Right kidney (tissue), 1 donor: ENCODE data around the gene HACD2.
"Not testable (repeated sequence)": the region's sequence is repeated elsewhere in the genome, so short reads cannot be mapped to it uniquely, and the experiment has no call there.

Experiments
- DNase-seq: peaks from one replicate; pipeline ENCODE4 v3.0.0-alpha.2; 2016

HACD2 gene

DNA sequence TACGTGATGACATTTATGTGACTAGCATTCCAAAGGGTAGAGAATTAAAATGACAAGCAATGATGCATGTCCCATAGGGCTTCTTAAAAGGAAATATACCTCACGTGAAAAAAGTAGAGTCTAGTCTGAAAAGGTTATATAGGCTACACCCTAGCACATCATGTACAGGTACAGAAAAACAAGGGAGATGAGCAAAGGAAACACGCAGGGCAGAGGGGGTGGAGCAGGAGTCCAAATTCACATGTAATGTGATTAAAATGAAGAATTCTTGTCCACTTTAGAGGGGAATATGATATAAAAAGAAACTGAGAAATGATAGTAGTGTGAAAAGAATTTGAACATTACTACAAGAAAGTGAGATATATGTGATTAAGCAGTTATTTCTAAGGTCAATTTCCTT, 59.4 kb downstream of the HACD2 start:
- DNase-seq, result no peak

DNA sequence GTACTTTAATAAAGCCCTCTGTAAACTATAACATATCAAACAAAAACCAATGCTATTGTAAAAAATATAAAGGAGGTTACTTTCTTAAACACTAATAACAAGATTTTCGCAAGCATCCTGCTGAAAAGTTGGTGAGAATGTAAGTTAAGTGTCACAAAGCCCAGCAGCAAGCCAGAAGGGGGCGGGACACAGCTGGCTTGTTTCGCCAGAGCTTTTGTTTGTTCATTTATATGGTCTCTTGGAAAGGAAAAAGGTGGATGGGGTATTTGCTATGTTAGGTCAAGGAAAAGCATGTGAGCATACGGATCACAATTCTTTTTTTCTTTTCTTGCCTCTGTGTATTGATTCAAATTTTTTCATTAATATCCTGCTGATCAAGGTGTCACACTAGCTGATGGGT, 59.9 kb downstream of the HACD2 start:
- no peak for DNase-seq

DNA sequence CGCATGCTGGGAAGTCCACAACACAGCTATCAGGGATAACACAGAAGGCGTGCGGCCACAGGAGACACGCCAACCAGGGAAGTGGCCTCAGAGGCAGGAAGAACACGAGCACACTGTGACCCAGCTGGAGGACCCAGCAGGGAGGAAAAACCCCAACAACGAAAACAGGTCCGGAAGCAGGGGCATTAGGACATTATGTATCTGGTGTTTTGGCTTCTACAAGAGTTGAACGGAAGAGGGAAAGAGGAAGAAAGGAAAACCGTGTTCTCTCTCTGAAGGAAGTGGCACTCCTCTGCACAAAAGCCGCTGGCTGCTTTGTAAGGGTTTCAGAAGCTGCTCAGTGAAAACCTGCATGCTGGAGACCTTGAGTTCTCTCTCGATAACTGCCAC, 61.8 kb downstream of the HACD2 start:
- DNase-seq, result no peak

DNA sequence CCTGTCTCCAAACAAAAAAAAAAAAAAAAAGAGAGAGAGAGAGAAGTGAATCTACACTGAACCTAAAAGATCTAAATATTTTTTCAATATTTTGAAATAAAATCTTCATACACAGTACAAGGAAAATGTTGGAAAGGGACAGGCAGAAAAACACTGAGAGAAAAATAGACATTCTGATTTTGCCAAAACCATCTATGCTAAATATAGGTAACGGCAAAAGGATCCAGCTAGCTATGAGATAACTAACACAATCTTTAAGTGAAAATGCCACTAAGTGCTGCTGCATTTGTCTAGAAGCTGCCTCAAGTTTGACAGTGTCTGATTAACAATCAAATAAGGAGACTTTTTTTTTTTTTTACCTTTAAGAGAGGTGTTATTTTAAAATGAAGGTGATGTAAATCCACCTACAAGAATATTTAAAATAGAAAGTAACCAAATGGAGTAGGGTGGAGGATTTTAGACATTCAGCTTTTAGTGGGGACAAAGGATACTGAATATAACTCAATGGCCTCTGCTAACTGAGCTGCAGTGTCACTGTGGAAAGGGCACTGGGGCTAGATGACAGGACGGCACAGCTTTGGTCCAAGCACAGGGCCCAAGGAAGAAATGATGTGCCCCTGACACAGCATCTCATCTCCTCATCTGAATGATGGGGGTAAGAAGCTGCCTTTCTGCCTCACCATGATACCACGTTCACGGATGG, 62.4 kb downstream of the HACD2 start:
- DNase-seq, result no peak

DNA sequence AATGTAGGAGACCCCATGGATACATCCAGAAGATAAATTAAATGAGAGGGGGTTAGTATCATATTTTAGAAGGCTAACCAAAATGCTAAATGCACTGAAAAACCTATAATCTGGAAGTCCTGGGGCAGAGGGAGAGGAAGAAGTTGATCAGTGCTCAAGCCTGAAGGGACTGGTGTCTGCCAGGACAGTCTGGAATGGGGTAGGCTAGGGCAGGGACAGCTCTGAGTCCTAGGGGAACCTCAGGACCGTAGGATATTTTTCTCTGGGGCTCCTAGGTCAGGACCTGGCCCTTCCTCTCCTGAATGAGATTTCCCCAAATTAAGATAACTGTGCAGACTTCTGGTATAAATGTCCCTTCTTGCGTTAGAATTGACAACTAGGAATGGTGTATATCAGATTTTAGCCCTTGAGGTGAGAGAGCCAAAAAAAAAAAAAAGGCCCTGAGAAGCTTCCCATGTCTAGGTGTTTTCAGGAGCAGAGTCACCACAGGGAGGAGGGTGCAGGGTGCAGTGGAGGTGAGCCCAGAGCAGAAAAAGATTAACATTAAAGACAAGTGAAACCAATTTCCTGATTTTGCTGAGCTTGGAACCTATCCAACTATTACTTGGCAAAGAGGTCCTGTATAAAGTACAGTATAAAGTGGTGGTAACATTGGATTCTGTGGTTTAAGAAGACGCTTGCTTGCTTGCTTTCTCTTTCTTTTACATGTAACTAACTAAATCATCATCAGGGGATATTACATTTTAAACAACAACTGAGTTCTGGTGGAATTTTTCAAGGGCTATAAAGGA, 63.5 kb downstream of the HACD2 start:
- DNase-seq, result no peak

DNA sequence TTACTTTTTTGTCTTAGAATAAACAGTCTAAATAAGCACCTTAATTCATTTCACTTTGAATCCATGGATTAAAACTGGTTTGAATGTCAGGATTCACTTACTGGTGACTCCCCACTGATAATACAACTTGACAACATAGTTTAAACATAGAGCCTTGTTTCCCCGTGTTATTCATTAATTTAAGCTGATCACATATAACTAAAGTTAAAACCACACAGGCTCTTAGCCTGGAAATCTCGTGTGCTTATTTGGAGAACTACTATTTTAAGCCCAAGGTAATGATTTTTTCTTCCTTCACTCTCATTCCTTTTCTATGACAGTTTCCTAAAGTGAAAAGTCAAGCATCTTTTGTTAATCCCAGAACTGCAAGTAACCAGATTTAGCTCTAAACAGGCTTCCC, 64.2 kb downstream of the HACD2 start:
- no peak for DNase-seq

DNA sequence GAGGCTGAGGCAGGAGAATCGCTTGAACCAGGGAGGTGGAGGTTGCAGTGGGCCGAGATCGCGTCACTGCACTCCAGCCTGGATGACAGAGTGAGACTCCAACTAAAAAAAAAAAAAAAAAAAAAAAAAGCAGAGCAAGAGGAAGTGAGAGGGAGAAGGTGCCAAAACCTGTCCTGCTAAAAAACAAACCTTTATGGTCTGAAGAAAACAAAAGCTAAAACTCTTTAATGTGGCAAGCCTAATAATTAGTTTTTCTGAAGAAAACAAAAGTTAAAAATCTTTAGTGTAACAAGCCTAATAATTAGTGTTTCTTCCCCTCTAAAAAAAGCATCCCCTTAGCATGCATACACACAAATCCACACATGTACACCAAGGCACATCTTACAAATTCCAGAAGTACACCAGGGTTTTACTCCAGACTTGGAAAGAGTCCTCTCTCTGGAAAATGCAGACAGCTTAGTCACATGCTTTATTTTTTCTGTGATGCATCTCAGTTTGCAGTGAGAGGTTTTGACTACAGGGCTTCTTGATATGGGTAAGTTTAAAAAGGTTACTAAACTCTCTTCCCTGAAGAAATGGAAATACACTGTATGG, 65.9 kb downstream of the HACD2 start:
- no peak for DNase-seq

DNA sequence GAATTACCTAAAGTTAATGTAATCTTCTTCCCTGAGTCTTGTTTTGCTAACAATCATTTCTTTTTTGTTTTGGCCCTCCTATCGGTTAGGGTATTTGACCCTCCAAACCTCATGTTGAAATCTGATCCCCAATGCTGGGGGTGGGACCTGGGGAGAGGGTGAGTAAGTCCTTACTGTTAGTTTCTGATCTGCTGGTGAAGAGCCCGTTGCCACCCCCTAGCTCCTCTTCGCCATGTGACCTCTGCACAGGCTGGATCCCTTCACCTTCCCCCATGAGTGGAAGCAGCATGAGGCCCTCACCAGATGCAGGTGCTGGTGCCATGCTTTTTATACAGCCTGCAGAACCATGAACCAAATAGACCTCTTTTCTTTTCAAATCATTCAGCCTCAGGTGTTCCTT, 73.1 kb downstream of the HACD2 start:
- DNase-seq, result no peak

DNA sequence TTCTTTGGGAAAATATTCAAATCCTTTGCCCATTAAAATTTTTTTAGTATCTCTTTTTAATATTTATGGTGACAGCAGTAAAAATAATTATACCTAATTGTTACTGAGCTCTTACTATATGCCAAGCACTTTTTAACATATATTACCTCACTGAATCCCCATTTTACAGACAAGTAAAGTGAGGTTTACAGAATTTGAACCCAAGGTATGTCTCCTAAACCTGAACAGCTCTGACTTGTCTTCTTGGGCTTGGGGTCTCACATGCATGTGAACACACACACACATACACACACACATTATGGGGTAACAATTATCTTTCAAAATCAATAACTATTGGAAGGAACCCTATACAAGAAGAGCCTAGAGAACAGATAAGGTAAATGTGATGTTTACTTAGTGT, 73.8 kb downstream of the HACD2 start:
- no peak for DNase-seq

DNA sequence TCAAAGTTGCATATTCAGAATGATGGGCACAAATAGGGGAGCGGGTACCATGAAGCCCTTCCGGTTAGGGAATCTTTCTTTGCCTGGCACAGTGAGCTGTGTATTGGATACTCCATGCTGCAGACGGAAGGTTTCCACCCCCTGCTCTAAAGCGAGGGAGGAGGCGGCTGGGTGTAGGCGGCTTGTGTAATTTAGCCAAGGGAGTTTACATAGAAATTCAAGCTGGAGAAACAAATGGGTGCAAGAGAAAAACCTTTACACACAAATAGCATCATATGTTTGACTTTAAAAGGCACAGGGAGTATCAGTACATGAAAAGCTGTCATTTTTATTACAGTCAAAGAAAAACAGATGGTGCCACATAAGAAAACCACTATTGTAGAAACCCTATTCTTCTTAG, 76.7 kb downstream of the HACD2 start:
- DNase-seq, result no peak

DNA sequence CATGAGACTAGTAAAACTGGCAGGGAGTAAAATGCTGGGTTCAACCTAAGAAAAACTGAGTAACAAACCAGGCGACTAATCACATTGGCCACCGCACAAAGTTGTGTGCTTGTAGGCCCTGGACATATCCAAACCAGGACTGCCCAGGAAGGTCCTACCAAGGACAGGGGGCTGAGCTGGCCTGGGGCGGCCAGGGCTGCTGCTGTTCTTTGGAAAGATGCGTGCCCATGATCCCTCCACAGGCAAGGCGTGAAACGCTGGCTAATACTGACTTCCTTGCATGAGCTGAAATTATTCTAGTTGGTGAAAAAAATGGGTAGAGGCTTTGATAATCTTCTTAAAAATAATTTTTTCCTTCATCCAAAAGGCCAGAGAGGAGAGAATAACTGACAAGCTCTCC, 79.0 kb downstream of the HACD2 start:
- DNase-seq, result no peak

DNA sequence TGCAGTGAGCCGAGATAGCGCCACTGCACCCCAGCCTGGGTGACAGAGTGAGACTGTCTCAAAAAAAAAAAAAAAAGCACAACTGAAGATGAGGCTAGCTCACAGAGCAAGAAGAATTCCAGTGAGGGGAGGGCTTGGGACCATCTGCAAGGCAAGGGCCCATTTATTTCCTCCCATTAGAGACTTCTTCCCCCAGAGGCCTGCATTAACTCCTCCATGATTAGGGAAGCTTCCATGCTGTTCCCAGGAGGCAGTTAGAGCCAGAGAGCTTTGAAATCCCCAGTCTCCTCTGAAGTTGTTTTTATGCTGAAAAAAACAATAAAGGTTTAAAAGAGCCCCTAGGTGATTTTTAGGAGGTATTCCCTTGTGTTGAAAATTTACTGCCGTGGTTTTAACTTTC, 81.7 kb downstream of the HACD2 start:
- no peak for DNase-seq

DNA sequence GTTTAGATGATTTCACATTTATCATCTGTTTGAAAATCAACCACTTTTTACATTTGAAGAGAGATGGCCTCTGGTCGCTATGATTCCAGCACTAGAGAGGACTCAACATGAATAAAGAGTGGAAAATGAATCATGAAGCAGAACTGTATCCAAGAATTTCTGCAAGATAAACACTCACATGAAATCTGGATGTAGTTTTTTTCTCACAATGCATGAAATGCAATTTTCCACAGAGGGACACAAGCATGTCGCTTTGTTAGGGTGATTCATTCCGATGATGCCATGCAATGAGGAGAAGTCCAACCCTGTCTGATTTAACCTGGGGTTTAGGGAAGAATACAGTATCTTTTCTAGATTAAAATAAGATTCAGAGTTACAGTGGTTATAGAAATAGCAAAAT, 85.5 kb downstream of the HACD2 start:
- no peak for DNase-seq

DNA sequence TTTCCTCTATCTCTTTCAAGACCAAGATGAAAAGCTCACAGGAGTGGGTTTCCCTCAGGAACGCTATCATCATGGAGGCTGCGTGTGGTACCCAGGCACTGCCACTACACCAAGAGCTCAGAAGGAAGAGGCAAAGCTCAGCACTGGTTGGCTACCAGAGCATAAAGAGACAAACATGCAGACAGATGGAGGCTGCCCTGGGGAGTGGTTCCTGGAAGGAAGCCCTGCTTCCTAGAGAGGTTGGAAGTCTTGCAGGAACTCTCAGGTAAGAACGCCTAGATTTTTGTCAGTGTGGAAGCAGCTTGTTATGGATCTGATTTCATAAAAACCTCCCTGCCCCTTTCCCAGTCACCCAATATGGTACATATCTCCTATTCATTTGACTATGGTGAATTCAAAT, 86.1 kb downstream of the HACD2 start:
- no peak for DNase-seq

DNA sequence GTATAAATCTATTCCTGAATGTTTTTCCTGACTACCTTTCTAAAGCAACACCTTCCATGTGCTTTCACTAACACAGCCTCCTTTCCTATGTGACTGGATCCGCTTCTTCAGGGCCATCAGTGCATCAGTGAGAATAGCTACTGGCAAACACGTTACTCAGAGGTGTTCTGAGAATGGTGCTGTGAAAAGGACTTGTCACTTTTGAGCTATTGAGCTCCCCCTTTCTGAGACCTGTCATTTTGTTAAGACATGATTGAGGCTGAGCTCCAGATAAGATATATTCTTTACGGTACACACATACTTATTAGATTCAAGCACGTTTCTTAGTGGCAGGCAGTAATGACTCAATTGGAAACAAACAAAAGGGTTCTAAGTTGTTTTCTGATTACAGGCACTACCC, 90.9 kb downstream of the HACD2 start:
- DNase-seq, result no peak

DNA sequence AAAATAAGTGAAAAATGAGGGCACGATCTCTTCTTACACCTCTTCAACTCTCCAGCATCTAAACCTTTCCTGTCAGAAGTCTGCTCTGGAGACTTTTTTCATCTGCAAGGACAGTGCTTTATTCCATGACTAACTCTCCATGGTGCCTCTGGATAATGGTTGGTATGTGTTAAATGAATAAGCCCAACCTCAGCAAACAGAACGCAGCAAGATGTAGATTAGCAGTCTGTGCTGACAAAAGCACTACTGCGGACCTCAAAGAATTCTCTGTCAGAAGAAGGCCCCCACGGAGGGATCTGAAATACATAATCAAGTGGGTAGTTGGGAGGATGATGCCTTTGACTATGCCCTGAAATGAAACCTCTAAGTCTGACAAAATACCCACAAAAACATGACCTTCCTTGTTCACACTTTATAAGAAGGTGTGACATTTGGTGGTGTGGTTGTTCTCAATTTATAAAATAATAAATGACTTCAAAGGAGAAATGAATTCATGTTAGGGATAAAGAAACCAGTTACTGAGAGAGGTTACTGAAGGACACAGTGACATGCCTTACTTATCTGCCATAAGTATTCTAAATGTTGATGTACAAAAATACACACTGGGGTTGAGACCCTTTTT, 92.8 kb downstream of the HACD2 start:
- DNase-seq, result no peak

DNA sequence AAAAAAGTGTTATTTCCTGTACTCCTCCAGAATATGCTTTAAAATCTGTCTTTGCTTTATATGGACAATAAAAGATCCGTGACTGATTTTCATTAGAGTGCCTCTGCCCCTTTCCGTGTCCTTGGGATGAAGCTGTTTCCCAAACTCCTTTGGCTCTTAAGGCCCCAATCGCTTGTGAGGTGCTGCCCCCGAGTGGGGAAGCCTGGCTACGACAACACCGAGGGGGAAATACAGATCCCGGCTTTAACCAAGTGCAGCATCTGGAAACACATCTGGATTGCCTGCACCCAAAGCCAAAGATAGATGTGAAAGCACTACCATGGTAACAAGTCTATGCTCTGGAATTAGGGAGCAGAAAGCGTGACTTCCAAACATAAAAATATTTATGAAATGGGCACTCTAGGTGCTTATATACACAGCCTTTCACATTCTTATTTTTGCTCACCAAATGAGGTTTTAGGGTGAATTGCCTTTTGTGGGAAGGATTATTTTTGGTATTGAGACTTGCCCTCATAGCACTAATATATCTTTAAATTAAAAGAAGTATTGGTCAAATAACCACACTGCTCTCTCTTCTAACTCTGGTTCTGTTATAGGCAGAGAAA, 95.4 kb downstream of the HACD2 start:
- peak; percentile 54 for DNase-seq

DNA sequence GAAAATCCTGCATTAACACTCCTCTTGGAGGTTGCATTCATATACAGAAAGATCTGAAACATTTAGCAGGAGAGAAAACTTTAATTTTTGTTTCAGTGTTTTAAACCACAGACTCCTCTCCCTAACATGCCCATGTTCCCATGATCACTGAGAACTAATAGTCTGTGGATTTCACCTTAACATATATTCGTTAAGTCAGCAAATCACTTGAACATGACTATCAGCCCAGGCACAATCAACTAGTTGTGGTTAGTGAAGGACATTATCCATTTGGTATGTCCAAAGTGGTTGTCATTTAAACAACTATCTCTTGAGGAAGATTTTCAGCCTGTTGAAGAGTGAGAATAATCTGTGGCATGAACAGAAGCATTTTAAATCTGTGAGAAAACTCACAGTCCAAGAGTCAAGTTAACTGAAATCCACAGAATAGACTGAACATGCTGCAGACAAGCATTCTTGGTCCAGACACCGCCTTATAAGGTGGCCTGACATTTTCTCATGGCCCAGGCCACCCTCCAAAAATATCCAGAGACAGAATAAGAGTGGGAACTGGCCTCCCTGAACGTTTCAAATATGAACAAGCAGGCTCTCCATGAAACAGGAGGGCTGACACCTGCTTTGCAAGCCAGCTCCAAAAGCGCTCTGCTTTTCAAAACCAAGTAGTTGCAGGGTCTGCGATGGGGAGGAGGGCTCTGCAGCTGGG, 96.1 kb downstream of the HACD2 start:
- no peak for DNase-seq

DNA sequence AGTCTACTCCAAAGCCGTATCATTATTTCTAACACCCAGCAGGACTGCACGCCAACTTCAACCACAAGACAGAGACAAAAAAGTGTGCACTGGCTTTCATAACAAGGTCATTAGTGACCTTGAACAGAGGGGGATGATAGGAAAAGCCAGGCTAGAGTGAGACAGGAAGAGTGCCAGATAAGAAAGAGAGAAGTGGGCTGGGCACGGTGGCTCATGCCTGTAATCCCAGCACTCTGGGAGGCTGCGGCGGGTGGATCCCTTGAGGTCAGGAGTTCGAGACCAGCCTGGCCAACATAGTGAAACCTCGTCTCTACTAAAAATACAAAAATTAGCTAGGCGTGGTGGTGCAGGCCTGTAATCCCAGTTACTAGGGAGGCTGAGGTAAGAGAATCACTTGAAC, 97.8 kb downstream of the HACD2 start:
- DNase-seq, result not testable (repeated sequence)

DNA sequence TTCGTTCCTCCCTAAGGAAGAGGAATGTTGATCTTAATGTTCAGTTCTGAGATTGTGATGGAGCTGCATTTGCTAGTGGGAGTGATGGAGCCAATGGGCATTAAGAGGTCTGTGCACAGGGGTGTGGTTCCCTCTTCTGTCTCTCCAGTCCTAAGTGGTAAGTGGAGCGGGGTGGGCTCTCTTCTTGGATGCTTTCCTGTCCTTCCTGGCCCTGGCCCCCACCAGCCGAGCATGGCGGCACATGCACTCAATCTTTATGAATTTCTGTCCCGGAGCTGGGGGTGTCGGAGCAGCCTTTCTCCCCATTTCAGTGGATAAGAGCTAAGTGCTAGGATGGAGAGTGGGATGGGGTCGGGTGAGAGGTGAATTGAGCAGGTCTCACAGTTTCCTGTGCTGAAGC, 98.4 kb downstream of the HACD2 start:
- no peak for DNase-seq

DNA sequence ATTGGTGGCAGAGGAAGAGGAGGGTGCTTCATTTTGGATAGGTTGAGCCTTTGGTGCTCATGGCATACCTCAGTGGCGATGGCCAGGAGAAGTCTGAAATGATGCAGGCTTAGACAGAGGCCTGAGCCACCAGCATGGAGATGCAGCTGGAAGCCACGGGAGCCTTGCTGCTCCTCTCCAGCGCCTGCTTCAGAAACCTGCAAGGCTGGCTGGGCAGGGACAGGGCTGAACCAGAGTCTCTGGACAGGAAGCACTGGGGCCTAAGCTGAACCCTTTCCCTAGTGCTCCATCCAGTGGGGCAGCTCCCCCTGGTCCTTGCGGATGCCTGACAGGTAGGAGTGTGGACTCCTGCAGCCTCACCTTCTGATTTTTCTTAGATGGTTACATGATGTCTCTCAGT, 99.3 kb downstream of the HACD2 start:
- DNase-seq, result no peak

DNA sequence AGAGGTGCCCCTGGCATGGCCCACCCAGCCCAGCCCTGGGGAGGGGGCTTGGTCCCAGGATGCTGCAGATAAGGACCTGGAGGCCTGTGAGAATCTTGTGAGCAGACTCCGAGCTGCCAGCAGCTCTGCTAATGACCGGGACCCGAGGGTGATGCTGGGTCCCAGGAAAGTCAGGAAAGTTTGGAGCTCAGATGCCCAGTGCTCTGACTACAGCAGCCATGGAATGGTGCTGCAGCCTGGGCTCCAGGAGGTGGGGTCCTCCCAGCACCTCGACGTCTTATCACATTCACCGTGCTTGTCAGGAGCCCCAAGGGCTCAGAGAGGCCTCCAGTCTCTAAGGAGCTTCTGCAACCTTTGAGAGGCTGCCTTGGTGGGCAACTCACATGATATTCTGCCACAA, 101.7 kb downstream of the HACD2 start:
- DNase-seq, result no peak
